ENCODE results near the gene TMEM269.

The TMEM269 gene

GRCh38 chr1:42762269-42762668 is 22.5 kb upstream of the TMEM269 start:
- TF ChIP-seq GABPA (IDR thresholded peaks at IDR 0.05; ENCODE audit: low read depth) = no peak
- no peak for TF ChIP-seq REST (IDR thresholded peaks at IDR 0.05; ENCODE audit: insufficient replicate concordance, low read depth)
- no peak for TF ChIP-seq SPI1 (IDR thresholded peaks at IDR 0.05; ENCODE audit: borderline replicate concordance, low read depth)
- TF ChIP-seq POLR2AphosphoS5 (IDR thresholded peaks at IDR 0.05; ENCODE audit: low read depth) = no peak
- no peak for TF ChIP-seq CTCF (IDR thresholded peaks at IDR 0.05; ENCODE audit: insufficient read depth, low read length)
- no peak for DNase-seq (ENCODE audit: low read depth in 1 of 2, low spot score in 1 of 2)
- Histone ChIP-seq H3K27me3 (ENCODE audit: insufficient read depth, poor library complexity, severe bottlenecking) (no peaks in the 10 kb centered on the region), H3K4me3 (replicated peaks; ENCODE audit: insufficient read depth, low read length) (no peak overlapping the region), H3K27ac (replicated peaks) (no peak overlapping the region)

- no peaks in the 10 kb centered on the region for H3K27me3 ChIP-seq (ENCODE audit: insufficient read depth, poor library complexity, severe bottlenecking)
- TF ChIP-seq REST (IDR thresholded peaks at IDR 0.05; ENCODE audit: insufficient replicate concordance, low read depth) (no peak), GABPA (IDR thresholded peaks at IDR 0.05; ENCODE audit: low read depth) (no peak), CTCF (IDR thresholded peaks at IDR 0.05; ENCODE audit: insufficient read depth, low read length) (no peak), POLR2AphosphoS5 (IDR thresholded peaks at IDR 0.05; ENCODE audit: low read depth) (no peak), SPI1 (IDR thresholded peaks at IDR 0.05; ENCODE audit: borderline replicate concordance, low read depth) (no peak)
- H3K27ac ChIP-seq (replicated peaks) = no peak overlapping the region
- DNase-seq (ENCODE audit: low read depth in 1 of 2, low spot score in 1 of 2) = no peak
- peak overlapping the region; percentile 98 for H3K4me3 ChIP-seq (replicated peaks; ENCODE audit: insufficient read depth, low read length)
Observed at GRCh38 chr1:42765269-42765668, 19.5 kb upstream of the TMEM269 start.

GRCh38 chr1:42765832-42766740 is 18.7 kb upstream of the TMEM269 start:
- TF ChIP-seq POLR2AphosphoS5 (IDR thresholded peaks at IDR 0.05; ENCODE audit: low read depth) = no peak
- no peak for TF ChIP-seq SPI1 (IDR thresholded peaks at IDR 0.05; ENCODE audit: borderline replicate concordance, low read depth)
- TF ChIP-seq CTCF (IDR thresholded peaks at IDR 0.05; ENCODE audit: insufficient read depth, low read length) = no peak
- TF ChIP-seq GABPA (IDR thresholded peaks at IDR 0.05; ENCODE audit: low read depth) = no peak
- TF ChIP-seq REST (IDR thresholded peaks at IDR 0.05; ENCODE audit: insufficient replicate concordance, low read depth) = no peak
- Histone ChIP-seq H3K27me3 (ENCODE audit: insufficient read depth, poor library complexity, severe bottlenecking) (no peaks in the 10 kb centered on the region), H3K27ac (replicated peaks) (peak overlapping the region; percentile 74), H3K4me3 (replicated peaks; ENCODE audit: insufficient read depth, low read length) (peak overlapping the region; percentile 98)
- peak in 1 of 2 experiments; percentile 37 for DNase-seq (ENCODE audit: low read depth in 1 of 2, low spot score in 1 of 2)
